ENCODE measurements around the gene VSX2. TPM values are rescaled to one million over a fixed set of nuclear protein-coding genes. Genes with fewer than 3 reads are reported as not detected.
A peak's percentile ranks its signal among the peaks of the same experiment; 100 is the strongest.

Gene VSX2
- total and polyA plus RNA-seq, 2 experiments from 2014 or later: not detected

GRCh38 chr14:74302634-74303569 lies 63.7 kb downstream of the VSX2 start, which contains the start of gene ABCD4:
Gene ABCD4, minus strand, starts transcription at chr14:74302934. Its CDS starts 22 bp downstream, at chr14:74302912.
- no peaks in the 10 kb centered on the region for H3K9me3 ChIP-seq (ENCODE audit: low read depth)
- no peaks in the 10 kb centered on the region for H3K36me3 ChIP-seq (replicated peaks; ENCODE audit: insufficient read depth, low read depth)
- peak within 1 kb of the TSS; percentile 68 for H3K4me3 ChIP-seq
- peaks cover 20% of the 10 kb centered on the region for H4K20me1 ChIP-seq (ENCODE audit: insufficient read depth, poor library complexity, severe bottlenecking)
- WGBS (ENCODE audit: low lambda C conversion rate, missing lambda C conversion rate): 14% methylated on average over 58 of the region's 61 CpGs
- peak within 1 kb of the TSS; percentile 85 for H3K27ac ChIP-seq
- H3K27me3 ChIP-seq: no peaks in the 10 kb centered on the region
- no peaks in the 10 kb centered on the region for H3K9me2 ChIP-seq (replicated peaks; ENCODE audit: insufficient read depth)
- peaks cover 4% of the 10 kb centered on the region for H3K4me1 ChIP-seq (ENCODE audit: insufficient read depth)
- H2AFZ ChIP-seq: peak within 1 kb of the TSS; percentile 92
- DNase-seq (ENCODE audit: low spot score): peak; percentile 96
- peaks cover 37% of the 10 kb centered on the region for H3K79me2 ChIP-seq
- TF ChIP-seq EZH2 (IDR thresholded peaks at IDR 0.05; ENCODE audit: borderline replicate concordance) (no peak), CTCF (IDR thresholded peaks at IDR 0.05; ENCODE audit: poor library complexity) (peak; percentile 80), EZH2phosphoT487 (IDR thresholded peaks at IDR 0.05; ENCODE audit: low read depth, severe bottlenecking, unreplicated experiment) (no peak)
- peak within 1 kb of the TSS; percentile 89 for H3K4me2 ChIP-seq

- 92% methylated on average over 5 of the region's 5 CpGs for WGBS (ENCODE audit: low lambda C conversion rate, missing lambda C conversion rate)
- Histone ChIP-seq H3K9me3 (ENCODE audit: low read depth) (no peaks in the 10 kb centered on the region), H3K36me3 (replicated peaks; ENCODE audit: insufficient read depth, low read depth) (no peaks in the 10 kb centered on the region), H3K27me3 (no peaks in the 10 kb centered on the region), H3K9me2 (replicated peaks; ENCODE audit: insufficient read depth) (no peaks in the 10 kb centered on the region), H3K4me3 (no peak overlapping the region), H3K27ac (no peak overlapping the region), H2AFZ (no peak overlapping the region), H3K4me1 (ENCODE audit: insufficient read depth) (no peaks in the 10 kb centered on the region), H3K4me2 (no peak overlapping the region), H4K20me1 (ENCODE audit: insufficient read depth, poor library complexity, severe bottlenecking) (no peaks in the 10 kb centered on the region), H3K79me2 (no peaks in the 10 kb centered on the region)
- no peak for DNase-seq (ENCODE audit: low spot score)
- TF ChIP-seq EZH2 (IDR thresholded peaks at IDR 0.05; ENCODE audit: borderline replicate concordance) (no peak), CTCF (IDR thresholded peaks at IDR 0.05; ENCODE audit: poor library complexity) (no peak), EZH2phosphoT487 (IDR thresholded peaks at IDR 0.05; ENCODE audit: low read depth, severe bottlenecking, unreplicated experiment) (no peak)
Observed at GRCh38 chr14:74308695-74309094, 69.4 kb downstream of the VSX2 start.

- WGBS (ENCODE audit: low lambda C conversion rate, missing lambda C conversion rate): 78% methylated on average over 8 of the region's 8 CpGs
- Histone ChIP-seq H2AFZ (no peak overlapping the region), H3K9me2 (replicated peaks; ENCODE audit: insufficient read depth) (no peaks in the 10 kb centered on the region), H3K9me3 (ENCODE audit: low read depth) (no peaks in the 10 kb centered on the region), H3K36me3 (replicated peaks; ENCODE audit: insufficient read depth, low read depth) (no peaks in the 10 kb centered on the region), H3K27me3 (no peaks in the 10 kb centered on the region), H4K20me1 (ENCODE audit: insufficient read depth, poor library complexity, severe bottlenecking) (no peaks in the 10 kb centered on the region), H3K4me2 (no peak overlapping the region), H3K79me2 (no peaks in the 10 kb centered on the region), H3K27ac (no peak overlapping the region), H3K4me1 (ENCODE audit: insufficient read depth) (no peaks in the 10 kb centered on the region), H3K4me3 (no peak overlapping the region)
- TF ChIP-seq CTCF (IDR thresholded peaks at IDR 0.05; ENCODE audit: poor library complexity): no peak
- no peak for TF ChIP-seq EZH2 (IDR thresholded peaks at IDR 0.05; ENCODE audit: borderline replicate concordance)
- no peak for TF ChIP-seq EZH2phosphoT487 (IDR thresholded peaks at IDR 0.05; ENCODE audit: low read depth, severe bottlenecking, unreplicated experiment)
- no peak for DNase-seq (ENCODE audit: low spot score)
Observed at GRCh38 chr14:74309125-74310022, 70.1 kb downstream of the VSX2 start.
